B cell (primary cell): Measurements from ENCODE around the gene KATNB1.

Source experiments
- EZH2 ChIP-seq: IDR thresholded peaks from 2 replicates; pipeline ENCODE4 v1.6.1; 2012; ENCODE audit warnings: borderline replicate concordance, low read depth, mild to moderate bottlenecking, moderate library complexity, low read length; ENCODE audit not compliant: insufficient read depth, poor library complexity, severe bottlenecking
- TF ChIP-seq, protein P1 (sequence below): fragments of 200-600 bp; IDR thresholded peaks from one replicate; pipeline ENCODE4 v1.8.0; 2022; ENCODE audit warnings: antibody characterized with exemption, mild to moderate bottlenecking

DNA sequence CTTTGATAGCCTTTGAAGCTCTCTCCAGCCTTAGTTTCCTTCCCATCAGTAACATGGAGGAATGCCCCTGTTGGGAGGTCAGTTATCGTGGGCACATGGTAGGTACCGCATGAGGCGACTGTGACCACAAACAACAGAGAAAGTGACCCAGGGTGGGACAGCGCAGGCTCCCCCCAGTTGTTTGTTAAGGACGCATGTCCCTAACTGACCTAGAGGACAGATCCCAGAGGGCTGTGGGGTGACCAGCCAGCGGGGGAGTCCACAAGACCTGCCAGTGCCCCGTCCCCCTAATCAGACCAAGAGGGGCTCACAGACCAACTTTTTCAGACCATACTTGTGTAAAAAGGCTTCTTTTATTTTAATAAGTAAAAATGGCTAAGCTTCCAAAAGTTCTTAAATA, 22.3 kb downstream of the KATNB1 start:
- TF ChIP-seq, protein P1, sequence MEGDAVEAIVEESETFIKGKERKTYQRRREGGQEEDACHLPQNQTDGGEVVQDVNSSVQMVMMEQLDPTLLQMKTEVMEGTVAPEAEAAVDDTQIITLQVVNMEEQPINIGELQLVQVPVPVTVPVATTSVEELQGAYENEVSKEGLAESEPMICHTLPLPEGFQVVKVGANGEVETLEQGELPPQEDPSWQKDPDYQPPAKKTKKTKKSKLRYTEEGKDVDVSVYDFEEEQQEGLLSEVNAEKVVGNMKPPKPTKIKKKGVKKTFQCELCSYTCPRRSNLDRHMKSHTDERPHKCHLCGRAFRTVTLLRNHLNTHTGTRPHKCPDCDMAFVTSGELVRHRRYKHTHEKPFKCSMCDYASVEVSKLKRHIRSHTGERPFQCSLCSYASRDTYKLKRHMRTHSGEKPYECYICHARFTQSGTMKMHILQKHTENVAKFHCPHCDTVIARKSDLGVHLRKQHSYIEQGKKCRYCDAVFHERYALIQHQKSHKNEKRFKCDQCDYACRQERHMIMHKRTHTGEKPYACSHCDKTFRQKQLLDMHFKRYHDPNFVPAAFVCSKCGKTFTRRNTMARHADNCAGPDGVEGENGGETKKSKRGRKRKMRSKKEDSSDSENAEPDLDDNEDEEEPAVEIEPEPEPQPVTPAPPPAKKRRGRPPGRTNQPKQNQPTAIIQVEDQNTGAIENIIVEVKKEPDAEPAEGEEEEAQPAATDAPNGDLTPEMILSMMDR, result no peak
- no peak for TF ChIP-seq EZH2
